SHP77 treated with DMSO at 0.1 percent for 48 hours (cell line): Measurements from ENCODE around the gene TLNRD1.

ENCODE experiments used
- DNase-seq: peaks from one replicate; lab custom pipeline; 2025; lab: John Stamatoyannopoulos, UW

TLNRD1 gene

DNA sequence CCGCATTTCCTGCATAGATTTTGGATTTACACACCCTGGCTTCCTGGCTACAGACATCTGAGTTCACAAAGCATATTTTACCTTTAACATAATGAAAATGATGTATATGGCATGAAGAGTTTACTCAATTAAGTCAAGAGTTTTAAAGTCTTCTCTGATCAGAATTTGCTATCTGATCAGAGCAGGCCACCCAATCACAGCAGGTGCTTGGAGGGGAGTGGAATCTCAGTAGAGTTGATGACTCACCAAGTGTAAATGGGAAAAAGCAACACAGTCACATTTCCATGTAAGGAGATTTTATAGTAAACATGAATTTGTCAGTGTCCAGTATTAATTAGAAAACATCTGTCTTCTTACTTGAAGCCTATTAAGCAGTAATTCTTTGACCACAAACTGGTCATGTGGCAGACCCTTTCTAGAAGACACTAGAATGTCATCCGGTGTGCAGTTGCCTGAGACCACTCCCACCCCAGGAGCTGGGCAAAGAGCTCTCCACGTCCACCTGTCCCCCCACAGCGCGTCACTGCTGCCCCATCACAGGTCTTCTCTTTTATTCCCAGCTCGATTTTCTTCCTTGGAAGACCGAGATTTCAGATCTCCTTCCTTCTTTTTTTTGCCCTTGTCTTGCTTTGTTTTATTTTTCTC lies 21.9 kb upstream of the TLNRD1 start:
- no peak for DNase-seq

DNA sequence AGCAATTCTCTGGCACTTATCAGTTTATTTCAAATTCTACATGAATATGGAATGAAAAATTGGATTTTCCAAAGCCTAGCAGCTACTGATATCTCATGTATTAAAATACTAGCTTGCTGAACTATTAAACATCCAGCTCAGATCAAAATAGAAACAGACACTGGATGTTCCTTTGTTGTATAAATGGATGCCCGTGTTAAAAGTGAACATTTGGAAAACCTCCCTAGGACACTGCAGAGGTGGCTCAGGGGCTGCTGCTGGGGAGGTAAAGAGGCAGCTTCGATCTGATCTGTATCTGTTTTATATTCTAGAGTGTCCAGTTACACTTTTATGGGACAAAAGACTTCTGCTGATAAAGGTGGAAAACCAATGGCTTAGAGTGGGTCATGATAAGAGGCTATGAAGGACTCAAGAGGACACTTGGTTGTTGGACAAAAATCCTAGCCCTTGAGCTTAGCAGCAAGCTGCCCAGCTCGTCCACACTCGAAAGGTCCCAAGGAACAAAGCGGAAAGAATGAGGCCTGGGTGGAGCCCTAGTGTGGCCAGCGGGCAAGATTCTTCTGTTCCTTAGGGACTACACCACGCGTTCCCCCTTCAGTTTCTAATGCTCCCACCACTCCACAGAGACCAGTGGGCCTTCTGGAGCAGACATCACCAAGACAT lies 21.1 kb upstream of the TLNRD1 start:
- DNase-seq = no peak

DNA sequence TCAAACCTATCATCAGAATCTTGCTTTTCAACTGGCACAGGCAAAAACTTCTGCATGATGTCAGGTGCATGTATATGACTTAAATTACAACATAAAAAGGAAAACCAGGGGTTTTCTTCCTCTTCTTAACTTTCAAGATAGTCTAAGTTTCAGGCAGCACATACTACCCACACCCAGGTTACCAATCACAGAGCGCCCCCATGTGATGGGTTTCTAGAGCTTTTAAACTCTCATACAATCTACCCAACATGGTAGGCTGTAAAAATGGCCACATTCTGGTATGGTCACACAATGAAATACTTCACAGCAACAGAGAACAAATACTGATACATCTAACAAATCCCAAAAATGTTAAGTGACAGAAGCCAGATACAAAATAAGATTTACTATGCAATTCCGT lies 18.5 kb upstream of the TLNRD1 start:
- no peak for DNase-seq

DNA sequence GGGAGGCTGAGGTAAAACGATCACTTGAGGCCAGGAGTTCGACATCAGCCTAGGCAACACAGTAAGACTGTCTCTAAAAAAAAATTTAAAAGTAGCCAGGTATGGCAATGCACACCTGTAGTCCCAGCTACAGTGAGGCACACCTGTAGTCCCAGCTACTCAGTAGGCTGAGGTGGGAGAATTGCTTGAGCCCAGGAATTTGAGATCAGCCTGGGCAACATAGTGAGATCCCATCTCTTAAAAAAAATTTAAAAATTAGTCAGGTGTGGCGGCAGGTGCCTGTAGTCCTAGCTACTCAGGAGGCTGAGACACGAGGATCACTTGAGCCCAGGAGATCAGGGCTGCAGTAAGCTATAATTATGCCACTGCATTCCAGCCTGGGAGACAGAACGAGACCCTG lies 17.9 kb upstream of the TLNRD1 start:
- no peak for DNase-seq

DNA sequence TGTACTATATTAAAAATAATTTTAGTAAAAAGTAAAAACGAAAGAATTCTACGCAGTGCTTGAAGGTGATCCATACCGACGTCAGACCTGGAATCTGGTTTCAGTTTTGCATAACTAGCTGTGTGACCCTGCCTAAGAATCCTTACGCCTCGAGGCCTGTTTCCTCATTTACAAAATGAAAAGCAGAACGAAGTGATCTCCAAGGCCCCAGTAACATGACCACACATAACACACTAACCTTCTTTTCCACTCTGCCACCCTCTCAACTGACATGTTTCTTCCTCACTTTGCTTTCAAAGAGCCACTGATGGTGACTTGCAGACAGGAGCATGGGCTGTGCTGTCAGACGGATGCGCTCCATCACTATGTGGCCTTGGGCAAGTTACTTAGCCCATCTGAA lies 15.9 kb upstream of the TLNRD1 start:
- DNase-seq = no peak

DNA sequence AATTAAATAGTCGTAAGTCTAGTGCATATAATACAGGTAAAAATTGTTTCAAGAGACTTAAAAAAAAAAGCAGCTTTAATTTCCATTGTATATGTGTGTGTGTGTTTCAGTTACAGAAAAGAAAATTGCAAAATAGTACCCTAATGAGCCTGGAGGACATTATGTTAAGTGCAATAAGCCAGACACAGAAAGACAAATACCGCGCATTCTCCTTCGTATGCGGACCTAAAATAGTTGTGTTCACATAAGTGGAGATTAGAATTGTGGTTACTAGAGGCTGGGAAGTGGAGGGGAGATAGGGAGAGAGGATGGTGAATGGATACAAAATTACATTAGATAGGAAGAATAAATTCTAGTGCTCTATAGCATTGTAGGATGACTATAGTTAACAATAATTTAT lies 14.7 kb upstream of the TLNRD1 start:
- DNase-seq = no peak

DNA sequence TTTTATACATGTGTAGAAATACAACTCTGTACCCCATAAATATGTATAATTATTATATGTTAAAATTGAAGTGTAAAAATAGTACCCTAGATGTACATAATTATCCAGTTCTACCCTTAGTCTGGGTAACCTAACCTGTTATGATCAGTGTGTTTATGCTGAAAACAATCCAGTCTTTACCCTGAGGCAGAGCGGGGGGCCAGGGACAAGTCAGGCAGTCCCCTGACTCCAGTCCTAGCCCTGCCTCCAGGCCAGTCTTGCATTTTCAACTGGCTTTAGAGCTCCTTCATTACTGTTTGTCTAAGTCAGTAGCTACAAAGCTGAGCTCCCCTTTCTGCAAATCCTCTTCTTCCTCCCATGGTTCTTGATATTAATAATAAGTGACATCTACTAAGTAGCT lies 14.2 kb upstream of the TLNRD1 start:
- DNase-seq = no peak

DNA sequence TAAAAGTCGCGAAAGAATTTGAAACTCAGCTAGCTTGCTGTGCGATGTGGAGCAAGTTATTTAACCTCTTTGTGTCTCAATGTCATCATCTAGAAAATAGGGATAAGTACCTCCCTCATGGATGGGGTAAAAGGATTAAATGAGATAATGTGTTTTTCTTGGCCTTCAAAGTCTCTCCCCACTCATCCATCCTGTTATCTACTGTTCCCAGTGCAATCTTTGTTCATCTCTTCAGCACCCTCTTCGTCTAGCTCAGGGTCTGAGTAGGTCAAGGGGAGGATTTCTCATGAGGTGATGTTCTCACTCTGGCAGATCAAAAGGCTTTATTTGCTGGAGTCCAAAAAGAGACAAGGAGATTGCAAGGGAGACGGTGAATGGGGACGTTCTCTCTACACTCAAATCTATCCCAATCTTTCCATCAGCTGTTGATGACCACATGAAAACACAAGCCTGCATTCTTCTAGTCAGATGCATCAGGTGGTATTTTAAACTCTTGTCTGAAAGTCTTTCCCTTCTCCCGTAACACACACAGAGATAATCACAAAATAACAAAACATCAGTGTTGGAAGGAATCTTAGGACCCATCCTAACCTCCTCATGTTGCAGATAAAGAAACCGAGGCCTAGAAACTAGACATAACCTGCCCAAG lies 12.5 kb upstream of the TLNRD1 start:
- no peak for DNase-seq

DNA sequence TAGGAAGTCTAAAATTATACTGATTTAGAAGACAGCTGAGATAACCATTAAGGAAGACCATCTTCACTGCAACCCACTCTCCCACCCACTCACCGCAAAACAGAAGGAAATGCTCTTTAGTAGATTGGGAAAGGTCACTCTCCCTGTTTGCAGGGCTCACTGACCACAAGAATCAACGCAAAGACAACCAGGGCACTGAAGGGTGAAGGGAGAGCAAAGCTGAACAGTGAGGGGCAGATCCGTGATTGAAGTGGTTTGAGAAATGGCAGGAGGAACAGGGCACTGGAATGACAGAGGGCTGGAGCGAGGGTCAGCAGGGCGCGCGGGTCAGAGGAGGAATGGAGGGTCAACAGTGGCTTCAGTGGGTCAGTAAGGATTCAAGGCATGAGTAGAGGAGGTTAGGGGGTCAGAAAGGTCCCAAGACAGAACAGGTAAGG lies 11.6 kb upstream of the TLNRD1 start:
- no peak for DNase-seq

DNA sequence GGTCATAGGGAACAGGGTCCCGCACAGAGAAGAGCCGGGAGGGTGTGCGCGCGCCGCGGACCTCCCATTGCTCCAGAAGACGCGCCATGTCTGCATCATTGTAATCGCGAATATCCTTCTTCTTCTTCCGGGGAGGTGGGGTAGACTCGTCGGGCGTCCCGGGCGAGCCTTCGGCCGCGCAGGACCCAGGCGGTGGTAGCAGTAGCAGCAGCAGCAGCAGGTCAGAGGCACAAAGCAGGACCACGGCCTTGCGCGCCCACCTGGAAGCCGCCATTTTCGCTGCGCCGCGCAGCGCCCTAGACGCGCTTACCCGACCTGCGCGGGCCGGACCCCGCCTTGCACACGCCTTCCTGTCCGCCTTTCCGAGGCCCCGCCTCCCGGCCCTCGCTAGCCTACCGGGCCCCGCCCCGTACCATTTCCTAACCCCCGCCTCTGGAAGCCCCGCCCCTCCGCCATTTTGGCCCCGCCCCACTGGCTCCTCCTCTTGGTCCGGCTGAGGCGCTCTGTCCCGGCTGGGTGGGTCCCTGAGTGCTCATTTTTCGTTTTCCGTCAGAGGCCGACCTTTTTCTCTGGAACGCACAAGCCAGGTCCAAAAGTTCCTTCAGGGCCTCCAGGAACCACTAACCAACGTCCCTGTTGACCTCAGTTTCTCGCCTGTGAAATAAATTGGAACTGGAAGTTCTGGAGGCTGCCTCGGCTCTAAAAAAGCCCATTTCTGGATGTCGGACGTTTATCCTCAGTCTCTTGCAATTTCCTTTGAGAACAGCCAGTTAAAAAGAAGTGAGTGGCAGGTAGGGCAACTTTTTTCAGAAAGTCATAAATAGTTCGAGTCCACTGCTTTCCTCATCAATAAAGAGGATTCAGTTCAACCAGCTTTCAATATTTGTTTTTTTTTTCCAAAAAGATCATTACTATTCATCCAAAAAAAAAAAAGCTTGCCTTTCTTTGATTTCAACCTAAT lies 10.9 kb upstream of the TLNRD1 start, which contains the start of gene MESD:
TSS of gene MESD (minus strand) at position 302 of the 961 bp plus-strand sequence. CDS start at position 274, 28 bp downstream.
- DNase-seq = peak; percentile 73

DNA sequence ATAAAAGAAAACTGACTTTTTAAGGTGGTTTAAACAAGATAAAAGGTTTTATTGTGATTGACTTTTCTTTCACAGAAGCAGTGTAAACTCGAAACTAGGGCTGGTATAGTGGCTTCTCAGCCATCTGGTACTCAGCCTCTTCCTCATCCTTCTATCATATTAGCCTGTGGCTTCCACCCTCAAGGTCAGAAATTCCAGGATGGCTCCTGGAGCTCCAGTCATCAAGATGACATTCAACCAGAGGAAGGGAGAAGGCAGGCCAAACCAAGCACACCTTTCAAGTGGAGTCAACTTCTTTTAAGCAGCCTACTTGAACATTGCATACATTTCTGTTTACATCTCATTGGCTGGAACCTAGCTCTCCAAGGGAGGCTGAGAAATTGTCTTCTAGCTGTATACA lies 9.8 kb upstream of the TLNRD1 start:
- no peak for DNase-seq

DNA sequence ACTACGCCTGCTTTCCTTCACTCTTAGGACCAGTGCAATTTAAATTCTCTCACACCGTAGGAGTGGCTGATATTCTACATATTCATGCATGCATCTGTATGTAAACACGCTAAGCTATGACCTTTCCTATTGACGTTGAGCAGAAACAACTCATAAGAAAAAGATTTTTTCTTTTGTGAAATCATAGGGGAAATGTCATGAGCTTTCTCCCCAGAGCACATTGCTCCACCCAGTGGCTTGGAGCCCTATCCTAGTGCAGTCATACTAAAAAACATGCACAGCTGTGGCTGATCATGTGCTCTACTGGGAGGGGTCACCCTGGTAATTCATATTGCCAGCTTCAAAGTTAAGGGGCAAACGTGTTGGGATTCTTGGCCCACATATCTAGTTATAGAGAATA lies 9.3 kb upstream of the TLNRD1 start:
- DNase-seq = no peak

DNA sequence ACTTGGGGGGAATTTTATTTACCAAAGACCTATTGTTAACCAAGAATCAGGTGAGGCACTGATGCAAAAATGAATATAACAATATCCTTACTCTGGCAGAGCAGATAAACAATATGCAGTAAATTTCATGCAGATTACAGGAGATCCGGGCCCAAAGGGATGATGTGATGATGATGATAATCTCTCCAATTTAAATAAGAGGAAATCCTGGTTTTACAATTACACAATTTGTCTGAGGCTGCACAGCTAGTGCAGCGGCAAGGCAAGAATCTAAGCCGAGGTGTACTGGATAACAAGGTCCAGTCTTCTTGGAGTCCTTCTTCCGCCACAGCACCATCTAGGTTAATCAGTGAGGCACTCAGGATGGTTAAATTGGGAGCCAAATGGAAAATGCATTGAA lies 8.7 kb upstream of the TLNRD1 start:
- DNase-seq = no peak

DNA sequence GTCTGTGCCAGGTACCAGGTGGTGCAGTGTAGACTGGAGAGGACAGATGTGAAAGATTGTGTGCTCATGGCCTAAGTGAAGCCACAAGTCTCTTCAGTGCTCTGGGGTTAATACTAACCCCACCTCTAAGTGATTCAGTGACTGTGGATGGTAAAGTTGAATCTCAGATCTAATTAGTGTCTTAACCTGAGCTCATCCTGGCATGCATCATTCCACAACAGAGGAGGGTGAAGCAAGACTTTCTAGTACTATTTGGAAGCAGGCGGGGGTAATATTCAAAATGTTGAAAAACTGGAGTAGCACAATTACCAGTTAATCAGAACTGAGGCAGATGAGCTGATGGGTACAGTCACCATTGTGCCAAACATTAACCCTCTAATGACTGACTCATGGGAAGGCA lies 8.3 kb upstream of the TLNRD1 start:
- no peak for DNase-seq

DNA sequence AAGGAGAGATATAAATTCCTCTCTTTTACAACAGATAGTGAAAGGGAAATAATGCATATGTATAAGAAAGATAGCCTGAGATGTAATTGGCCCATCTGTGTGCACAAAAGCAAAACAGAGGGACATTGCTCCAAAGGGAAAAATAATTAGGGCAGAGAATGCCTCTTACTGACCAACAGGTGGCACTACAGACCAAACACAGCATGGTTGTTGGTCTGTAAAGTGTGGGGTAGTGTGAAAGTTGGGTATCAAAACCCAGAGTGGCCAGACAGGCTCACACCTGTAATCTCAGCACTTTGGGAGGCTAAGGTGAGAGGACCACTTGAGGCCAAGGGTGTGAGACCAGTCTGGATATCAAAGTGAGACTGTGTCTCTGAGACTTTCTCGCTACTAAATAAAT lies 4.5 kb upstream of the TLNRD1 start:
- no peak for DNase-seq

DNA sequence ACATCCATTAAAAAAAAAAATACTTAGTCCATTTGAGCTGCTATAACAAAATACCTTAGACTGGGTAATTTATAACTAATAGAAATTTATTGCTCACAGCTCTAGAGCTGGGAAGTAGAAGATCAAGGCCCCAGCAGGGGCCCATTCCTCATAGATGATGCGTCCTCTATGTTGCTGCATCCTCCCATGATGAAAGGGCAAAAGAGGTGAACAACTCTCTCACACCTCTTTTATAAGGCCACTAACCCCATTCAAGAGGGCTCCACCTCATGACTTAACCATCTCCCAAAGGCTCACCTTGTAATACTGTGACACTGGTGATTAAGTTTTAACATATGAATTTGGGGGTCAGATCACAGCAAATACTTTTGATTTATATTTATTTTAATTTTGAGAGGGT lies 3.0 kb upstream of the TLNRD1 start:
- DNase-seq = no peak

DNA sequence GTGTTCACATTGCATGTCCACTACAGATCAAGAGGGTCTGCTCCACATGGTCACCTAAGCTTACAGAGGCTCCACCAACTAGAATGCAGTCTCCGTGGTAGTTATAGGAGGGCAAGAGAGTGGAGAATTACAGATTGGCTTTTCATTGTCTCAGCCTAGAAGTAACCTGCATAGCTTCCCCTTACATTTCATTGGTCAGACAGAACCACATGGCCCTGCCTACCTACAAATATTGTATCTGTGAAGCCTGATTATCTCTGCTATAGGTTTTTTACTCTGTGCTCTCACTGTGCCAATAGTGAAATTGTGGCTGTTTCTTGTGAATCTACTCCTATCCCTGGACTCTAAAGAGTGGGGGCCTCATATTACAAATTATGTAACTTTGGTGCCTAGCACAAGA lies 2.5 kb upstream of the TLNRD1 start:
- DNase-seq = no peak

DNA sequence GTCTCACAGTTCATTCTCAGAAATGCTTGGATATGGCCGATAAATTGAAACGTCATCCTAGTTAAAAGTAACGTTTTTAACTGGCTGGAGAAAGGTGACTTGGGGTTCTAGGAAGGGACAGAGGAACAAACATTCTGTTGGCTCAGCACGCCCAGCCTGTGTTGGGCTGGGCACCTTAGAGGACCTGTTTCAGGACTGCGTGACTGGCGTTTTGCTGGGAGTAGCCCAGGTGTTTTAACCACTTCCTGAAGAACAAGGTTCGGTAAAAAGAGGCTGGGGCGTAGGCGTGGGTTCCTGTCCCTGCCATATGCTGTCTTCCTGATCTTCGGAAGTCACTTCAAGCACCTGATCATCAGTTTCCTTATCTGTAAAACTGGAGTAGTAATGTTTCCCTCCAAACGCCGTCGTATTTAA lies 1.1 kb upstream of the TLNRD1 start:
- DNase-seq = no peak

DNA sequence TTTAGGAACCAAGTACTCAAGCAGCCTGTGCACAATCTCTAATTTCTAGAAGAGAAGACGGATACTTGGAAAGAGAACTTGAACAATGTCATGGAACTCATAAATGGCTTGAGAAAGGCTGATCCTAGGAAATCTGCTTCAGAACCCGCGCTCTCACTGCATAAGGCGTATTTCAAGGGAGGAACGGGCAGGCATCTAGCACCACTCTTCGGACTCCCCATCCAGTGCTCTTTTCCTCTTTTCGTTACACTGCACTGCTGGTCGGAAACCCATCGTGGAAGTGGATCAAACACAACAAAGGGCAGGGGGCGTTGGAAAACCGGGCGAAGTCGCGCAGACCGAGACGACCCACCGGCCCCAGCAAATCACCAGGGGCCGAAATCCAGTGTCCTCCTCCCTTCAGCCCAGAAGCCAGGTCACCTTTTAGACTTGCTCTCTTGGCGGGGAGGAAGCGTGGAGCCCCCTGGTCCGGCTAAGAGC lies 539 bp upstream of the TLNRD1 start:
- no peak for DNase-seq

DNA sequence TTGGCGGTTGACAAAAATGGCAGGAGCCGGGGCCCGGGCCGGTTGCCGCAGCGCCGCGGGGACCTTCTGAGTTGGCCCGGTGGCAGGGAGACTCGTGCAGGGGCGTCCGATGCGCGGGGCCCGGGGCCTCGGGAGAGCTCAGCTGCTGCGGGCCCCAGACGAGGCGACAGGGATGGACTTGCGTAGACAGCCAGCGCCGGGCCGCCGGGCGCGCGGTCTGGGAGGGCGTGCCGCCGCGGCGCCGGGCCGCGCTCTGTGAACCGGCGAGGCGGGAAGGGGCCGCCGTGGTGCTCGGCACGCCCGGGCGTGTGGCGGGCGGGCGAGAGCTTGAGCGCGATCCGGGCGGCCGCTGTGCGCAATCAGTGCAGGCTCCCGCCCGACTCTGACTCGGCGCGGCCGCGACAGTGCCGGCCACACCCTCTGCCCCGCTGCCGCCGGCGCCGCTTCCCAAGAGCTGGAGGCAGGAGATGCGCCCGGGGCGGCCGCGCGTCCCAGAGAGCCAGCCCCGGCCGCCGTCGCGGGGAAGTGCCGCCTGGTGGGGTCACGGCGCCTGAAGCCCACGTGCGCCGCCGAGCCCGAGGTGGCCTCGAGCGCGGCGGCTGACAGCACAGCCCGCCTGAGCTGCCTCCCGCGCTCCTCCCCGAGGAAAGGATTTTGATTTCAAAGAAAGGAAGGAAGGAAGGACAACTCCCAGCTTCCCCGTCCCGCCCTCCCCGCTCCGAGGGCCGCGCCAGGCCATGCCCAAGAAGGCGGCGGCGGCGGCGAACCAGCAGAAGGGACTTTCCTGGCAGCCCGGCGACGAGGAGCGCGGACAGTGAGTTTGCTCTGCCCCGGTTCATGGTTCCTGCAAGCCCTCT lies 657 bp downstream of the TLNRD1 start:
- no peak for DNase-seq

DNA sequence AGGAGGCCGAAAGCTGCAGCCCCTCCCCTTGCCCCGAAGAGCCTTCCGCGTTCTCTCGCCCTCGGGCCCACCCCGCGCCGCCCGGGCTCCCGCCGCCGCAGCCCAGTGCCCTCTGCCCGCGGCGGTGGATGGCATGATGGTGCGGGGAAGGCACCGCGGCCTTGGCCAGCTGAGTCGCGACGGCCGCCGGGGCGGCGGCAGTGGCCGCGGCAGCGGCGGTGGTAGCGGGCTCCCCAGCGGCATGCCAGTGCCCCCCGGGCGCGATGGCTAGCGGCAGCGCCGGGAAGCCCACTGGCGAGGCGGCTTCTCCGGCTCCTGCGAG lies 1.2 kb downstream of the TLNRD1 start:
- DNase-seq = no peak
